DMS 273 (cell line): Measurements from ENCODE around the gene OTOG.

Experiments
- DNase-seq: peaks from one replicate; lab custom pipeline; 2025; ENCODE audit not compliant: unreplicated experiment; lab: John Stamatoyannopoulos, UW

OTOG gene

DNA sequence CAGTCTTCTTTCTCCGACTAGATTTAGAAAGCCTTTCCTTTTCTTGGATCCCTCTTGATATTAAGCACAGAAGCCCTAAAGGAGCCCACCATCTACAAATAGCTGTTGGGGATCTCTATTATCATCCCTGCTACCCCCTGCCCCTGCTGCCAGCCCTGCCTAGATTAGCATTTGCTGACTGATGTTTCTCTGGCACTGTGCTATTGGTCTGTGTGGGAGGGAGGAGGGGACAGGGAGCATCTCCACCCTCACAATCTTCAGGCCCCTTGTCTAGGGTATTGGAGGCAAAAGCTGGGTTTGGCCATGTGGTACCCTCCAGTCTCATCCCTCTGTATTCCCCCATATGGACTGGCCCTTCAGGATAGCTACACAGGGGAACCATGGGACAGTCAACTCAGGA, 9.0 kb upstream of the OTOG start:
- no peak for DNase-seq

- DNase-seq = no peak
Measured at GRCh38 chr11:17538731-17539130, 8.3 kb upstream of the OTOG start.

DNA sequence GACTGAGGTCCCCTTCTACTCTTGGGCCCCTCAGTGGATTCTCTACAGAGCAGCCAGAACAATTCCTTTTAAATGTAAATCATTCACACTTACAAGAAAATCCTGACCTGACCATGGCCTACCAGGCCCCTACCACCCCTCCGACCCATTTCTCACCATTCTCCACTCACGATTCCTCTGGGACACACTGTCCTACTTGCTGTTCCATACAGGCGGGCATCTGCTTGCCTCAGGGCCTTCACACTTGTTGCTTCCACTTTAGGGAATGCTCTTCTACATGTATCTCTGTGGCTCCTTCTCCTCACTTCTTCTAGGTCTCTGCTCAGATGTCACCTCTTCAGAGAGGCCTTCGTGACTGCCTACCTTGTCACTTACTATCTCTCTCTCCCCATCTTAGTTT, 6.3 kb upstream of the OTOG start:
- no peak for DNase-seq

DNA sequence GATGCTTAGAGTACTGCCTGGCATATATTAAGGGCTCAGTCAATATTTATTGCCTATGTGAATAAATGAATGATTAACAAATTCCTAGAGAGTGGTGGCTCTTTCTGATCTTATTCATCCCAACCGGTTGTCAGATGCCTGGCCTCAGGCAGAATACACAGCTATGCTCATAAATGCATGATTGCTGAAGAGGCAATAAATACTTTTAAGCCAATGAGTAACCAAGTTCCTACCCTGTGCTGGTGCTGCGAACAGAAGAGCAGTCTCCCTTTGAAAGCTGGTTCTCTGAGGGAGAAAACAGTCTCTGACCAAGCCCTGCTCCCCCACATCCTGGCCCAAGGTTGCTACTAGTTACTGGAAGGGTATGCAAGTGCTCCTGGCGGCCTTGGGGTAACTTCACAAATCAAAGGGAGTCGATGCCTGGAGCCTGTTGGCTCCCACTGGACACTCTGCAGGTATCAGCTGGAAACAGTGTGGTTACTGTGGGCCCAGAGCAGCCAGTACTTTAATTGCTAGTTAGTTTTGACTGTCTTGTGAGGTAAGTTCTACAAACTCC, 5.7 kb upstream of the OTOG start:
- no peak for DNase-seq

- no peak for DNase-seq
Measured at GRCh38 chr11:17542249-17542648, 4.8 kb upstream of the OTOG start.

- no peak for DNase-seq
Measured at GRCh38 chr11:17543041-17543440, 4.0 kb upstream of the OTOG start.

GRCh38 chr11:17543574-17544180, 3.4 kb upstream of the OTOG start:
- DNase-seq = no peak

DNA sequence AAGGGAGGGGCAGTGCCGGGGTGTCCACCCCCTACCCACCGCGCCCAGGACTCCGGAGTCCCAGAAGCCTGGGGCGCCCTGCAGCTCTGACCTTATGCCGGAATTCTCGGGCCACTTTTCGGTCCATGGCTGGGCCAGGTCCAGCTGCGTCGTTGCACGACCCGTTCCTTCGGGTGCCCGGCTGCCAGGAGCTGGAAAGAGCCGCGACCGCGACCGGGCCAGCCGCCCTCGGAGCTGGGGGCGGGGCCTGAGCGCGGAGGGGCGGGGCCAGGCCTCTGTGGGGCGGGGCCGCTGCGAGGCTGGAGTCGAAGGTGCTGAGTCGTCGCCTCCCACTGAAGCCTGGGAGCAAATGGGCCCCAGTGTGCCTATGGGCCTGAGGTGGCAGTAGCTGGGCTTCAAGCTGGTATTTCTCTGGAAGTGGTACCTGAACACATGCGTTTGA, 2.9 kb upstream of the OTOG start, which contains the start of gene USH1C:
Gene USH1C (minus strand): TSS at position 236 of the 442 bp plus-strand sequence. CDS start 109 bp downstream, at position 127.
- DNase-seq = no peak

GRCh38 chr11:17546240-17546639, 819 bp upstream of the OTOG start:
- DNase-seq = no peak

- peak; percentile 10 for DNase-seq
Measured at GRCh38 chr11:17547932-17548331, 873 bp downstream of the OTOG start.

DNA sequence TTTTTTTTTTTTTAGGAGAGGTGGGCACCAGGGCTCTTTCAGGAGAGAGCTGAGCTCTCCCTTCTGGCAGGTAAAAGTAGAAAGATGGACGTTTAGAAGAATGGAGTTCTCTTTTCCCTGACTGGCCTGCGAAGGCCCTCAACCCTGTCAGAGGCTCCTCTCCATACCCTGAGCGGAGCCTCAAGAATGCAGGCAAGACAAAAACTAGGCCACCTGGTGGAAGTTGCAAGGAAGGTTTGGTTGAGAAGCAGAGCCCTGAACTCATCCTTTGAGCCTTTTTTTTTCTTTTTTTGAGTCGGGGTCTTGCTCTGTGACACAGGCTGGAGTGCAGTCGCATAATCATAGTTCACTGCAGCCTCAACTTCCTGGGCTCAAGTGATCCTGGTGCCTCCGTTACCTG, 1.4 kb downstream of the OTOG start:
- DNase-seq = peak; percentile 8

DNA sequence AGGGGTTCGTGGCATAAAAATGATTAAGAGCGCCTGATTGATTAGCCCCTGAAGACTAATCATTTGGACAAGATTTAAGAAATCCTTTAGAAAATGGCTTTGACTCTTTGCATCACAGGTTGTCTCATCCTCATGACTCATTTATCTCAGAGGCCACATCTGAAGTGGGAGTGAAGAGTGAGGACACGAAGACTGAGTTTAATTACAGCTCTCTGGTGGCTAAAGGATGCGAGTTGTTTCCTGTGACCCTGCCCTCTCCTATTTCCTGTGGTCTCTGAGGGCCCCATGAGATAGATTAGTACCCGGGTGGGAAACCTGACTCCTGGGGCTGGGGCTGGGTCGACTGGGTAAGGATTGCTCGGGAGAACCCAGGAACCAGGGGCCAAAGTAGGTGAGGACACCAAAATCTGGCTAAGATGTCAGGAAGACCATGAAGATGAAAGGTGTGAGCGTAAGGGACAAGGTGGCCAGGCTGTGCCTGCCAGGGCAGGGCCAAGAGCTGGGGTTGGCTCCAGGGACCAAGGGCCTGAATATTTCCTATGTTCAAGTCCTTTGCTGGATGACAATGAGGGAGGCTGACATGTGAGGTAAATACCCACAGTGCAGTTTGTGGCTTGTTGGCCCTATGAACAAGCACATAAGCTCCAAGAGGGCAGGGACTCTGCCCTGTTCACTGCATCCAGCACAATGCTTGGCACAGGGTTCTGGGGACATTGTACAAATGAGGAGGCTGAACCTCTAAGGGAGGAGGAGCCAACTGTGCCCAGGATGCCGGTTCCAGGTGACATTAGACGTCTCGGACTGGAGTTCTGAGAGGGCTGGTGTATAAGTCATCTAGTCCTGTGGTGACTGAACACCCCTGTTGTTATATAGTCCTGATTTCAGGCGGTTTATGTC, 3.6 kb downstream of the OTOG start:
- DNase-seq = no peak

DNA sequence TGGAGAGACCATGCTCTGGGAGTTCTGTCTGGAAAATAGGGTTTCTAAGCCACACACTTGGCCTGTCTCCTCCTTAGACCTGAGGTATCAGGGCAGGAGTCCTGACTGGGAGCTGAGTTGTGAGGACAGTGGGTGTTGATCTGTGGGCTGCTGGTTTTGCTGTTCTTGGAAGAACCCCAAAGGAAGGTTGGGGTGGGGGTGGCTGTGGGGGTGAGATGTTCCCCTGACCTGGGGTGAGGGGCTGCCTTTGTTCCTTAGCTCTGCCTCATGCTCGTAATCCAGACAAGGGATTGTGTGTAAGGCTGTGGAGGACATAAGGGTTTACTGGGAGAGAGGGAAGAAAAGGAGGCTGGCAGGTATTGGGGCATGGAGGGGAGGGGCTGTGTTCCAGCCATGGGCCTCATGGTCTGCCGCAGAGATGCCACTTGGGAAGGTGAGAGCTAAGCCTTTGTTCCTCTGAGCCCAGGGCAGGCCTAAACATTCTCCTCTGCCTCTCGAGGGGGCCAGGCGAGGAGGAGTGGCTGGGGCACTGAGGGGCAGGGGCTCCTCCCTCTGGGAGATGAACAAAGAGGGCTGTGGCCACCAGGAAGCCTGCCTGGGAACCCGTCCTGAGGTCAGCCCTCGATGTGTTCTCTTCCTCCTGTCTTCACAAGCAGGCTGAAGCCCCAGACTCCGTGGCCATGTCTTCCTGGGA, 4.4 kb downstream of the OTOG start:
- DNase-seq = no peak

- no peak for DNase-seq
Measured at GRCh38 chr11:17552041-17552355, 4.9 kb downstream of the OTOG start.

DNA sequence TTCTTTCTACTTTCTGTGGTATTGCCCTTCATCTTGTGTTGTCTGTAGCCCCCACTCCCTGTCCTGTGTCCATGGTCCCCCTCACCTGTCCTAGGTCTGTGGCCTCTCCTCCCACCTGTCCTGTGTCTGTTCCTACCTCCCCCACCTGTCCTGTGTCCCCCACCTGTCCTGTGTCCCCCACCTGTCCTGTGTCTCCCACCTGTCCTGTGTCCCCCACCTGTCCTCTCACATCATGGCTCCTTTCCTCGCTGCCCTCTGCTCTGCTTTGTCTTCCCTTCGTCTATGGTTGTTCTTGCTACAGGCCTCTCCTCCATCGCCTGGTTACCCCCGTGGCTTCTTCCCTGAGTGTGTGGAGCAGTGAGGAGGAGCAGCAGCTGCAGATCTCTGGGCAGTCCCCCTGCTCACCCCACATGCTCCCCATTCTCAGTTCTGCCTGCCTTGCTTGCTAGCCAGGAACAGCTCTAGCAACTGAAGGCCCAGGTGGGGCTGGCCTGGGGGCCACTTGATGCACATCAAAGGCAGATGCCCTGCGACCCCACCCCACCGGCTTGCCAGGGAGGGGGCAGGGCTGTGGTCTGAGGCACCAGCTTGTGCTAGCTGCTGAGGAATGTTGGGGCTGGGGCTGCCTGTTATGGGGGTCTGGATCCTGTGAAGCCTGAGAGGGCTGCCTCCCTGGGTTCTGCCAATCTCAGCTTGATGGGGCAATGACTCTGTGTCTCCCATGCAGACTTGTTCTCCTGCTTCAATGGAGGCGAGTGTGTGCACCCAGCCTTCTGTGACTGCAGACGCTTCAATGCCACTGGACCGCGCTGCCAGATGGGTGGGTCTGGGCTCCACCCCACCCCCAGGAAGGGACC, 5.6 kb downstream of the OTOG start:
- DNase-seq = no peak

DNA sequence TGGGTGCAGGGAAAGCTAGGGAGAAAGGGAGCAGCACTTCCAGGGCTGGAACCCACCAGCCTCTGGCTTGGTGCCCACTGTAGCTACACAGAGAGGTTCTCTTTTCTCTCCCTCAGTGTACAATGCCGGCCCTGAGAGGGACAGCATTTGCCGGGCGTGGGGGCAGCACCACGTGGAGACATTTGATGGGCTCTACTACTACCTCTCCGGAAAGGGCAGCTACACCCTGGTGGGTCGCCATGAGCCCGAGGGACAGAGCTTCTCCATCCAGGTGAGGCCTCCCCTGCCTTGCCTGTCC, 6.1 kb downstream of the OTOG start:
- no peak for DNase-seq

GRCh38 chr11:17554487-17554886, 7.4 kb downstream of the OTOG start:
- DNase-seq = no peak

DNA sequence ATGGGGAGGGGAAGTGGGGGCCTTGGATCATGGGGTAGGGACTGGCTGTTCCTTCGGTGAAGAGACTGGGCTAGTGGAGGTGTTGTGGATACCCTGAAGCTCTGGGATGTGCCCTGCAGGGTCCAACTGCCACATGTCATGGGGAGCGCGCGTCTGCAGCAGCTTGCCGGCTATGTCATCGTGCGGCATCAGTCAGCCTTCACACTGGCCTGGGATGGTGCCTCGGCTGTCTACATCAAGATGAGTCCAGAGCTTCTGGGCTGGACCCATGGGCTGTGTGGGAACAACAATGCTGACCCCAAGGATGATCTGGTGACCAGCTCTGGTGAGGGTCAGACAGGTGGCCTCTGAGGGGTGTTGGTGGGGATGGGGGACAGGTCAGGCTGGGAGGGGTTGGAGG, 9.9 kb downstream of the OTOG start:
- no peak for DNase-seq

GRCh38 chr11:17558025-17558780, 11.1 kb downstream of the OTOG start:
- no peak for DNase-seq

DNA sequence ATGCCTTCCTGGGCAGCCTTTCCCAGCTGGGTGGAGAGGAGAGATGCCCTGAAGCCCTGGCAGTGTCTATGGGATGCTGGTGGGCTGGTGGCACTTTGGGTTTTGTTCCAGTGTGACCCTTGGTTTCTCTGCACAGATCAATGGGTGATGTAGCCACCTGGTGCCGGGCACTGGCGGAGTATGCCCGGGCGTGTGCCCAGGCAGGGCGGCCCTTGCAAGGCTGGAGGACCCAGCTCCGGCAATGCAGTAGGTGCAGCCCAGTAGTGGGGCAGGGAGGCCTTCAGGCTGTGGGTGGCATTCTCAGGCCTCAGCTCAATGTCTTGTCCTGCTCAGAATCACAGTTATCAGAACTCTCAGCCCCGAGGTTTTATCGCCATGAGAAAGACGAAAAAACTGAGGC, 11.9 kb downstream of the OTOG start:
- no peak for DNase-seq
